DOHH2 (cell line): Measurements from ENCODE around the gene HOXC5.

Source experiments
- EZH2phosphoT487 ChIP-seq: fragments of 200-600 bp; sonication (generic); IDR thresholded peaks from 2 replicates; pipeline ENCODE4 v1.6.1; 2017; ENCODE audit warnings: borderline replicate concordance, mild to moderate bottlenecking, antibody characterized with exemption, low read length, moderate library complexity, mixed read lengths
- TF ChIP-seq, protein P1 (sequence below): fragments of 200-600 bp; sonication (generic); IDR thresholded peaks from one replicate; pipeline ENCODE4 v1.5.1; 2014; ENCODE audit warnings: antibody characterized with exemption, mild to moderate bottlenecking, low read depth, low read length; ENCODE audit not compliant: poor library complexity, severe bottlenecking

DNA sequence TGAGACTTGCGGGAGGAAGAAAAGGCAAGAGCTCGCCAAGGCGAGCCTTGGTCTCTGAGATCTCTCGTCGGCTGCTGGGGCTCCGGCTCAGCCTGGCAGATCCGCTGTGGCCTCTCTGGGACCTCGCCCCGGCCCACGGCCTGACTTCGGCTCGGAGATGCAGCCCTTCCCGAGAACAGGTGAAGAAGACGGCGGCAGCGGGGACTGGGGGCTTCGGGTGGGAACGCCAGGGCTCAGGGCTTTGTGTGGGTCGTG, 38.9 kb upstream of the HOXC5 start:
- TF ChIP-seq, protein P1, sequence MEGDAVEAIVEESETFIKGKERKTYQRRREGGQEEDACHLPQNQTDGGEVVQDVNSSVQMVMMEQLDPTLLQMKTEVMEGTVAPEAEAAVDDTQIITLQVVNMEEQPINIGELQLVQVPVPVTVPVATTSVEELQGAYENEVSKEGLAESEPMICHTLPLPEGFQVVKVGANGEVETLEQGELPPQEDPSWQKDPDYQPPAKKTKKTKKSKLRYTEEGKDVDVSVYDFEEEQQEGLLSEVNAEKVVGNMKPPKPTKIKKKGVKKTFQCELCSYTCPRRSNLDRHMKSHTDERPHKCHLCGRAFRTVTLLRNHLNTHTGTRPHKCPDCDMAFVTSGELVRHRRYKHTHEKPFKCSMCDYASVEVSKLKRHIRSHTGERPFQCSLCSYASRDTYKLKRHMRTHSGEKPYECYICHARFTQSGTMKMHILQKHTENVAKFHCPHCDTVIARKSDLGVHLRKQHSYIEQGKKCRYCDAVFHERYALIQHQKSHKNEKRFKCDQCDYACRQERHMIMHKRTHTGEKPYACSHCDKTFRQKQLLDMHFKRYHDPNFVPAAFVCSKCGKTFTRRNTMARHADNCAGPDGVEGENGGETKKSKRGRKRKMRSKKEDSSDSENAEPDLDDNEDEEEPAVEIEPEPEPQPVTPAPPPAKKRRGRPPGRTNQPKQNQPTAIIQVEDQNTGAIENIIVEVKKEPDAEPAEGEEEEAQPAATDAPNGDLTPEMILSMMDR, result no peak
- TF ChIP-seq EZH2phosphoT487, result no peak
